A549 (cell line): ENCODE results near the gene MBLAC1. TPM values are rescaled to one million over a fixed set of nuclear protein-coding genes. Genes with fewer than 3 reads are reported as not detected.

ENCODE experiments used
- ATAC-seq, 2 experiments: fragments of 200-7000 bp in 1 of 2; fragments of >200 bp in 1 of 2; cut with Nextera tagmentation in 1 of 2; cut with Tn5 transposase in 1 of 2; 3 replicates each; pipeline versions ENCODE4 v1.8.0 to v1.9.1; 2018 to 2020; ENCODE audit warnings: mild to moderate bottlenecking in 1 of 2, moderate library complexity in 1 of 2
- CTCF ChIA-PET: fragments of 300-600 bp; sonication (Branson Sonifier 250); formaldehyde crosslinking; extraction: SDS; loops from one replicate; lab custom pipeline; 2021; ENCODE audit warnings: antibody characterized with exemption, inconsistent platforms; lab: Yijun Ruan, JAX
- POLR2A ChIA-PET: fragments of 350-600 bp; formaldehyde crosslinking; extraction: SDS; loops from one replicate; lab custom pipeline; 2021; ENCODE audit warnings: antibody characterized with exemption, inconsistent platforms; lab: Yijun Ruan, JAX
- DNase-seq, 2 experiments: peaks; one replicate each; pipeline versions ENCODE4 v3.0.0 to v3.0.0-alpha.2; 2011 to 2016; ENCODE audit warnings: low read depth in 1 of 2, low spot score in 1 of 2
- FAIRE-seq: peaks from 2 replicates; lab custom pipeline; 2011; peaks lifted over from hg19 to GRCh38; lab: Jason Lieb, UNC
- H3K27ac ChIP-seq, 2 experiments: fragments of >200 bp; sonication (Bioruptor Twin); formaldehyde crosslinking; 3 replicates each; pipeline ENCODE4 v1.5.1; 2016 to 2017
- H3K4me1 ChIP-seq: fragments of >200 bp; sonication (Bioruptor Twin); formaldehyde crosslinking; 3 replicates; pipeline ENCODE4 v1.6.1; 2016
- H3K4me2 ChIP-seq: fragments of >200 bp; sonication (Bioruptor Twin); formaldehyde crosslinking; 3 replicates; pipeline ENCODE4 v1.6.1; 2016
- H3K4me3 ChIP-seq: fragments of >200 bp; sonication (Bioruptor Twin); formaldehyde crosslinking; 3 replicates; pipeline ENCODE4 v1.5.1; 2016
- H3K9me3 ChIP-seq: fragments of >200 bp; sonication (Bioruptor Twin); formaldehyde crosslinking; 3 replicates; pipeline ENCODE4 v1.6.1; 2016
- BHLHE40 ChIP-seq: IDR thresholded peaks from 2 replicates; pipeline ENCODE4 v1.6.1; 2012; ENCODE audit warnings: low read depth, low read length, inconsistent platforms
- CBX2 ChIP-seq: fragments of 200-600 bp; sonication (generic); IDR thresholded peaks from 2 replicates; pipeline ENCODE4 v1.6.1; 2016; ENCODE audit warnings: low read depth, mild to moderate bottlenecking, borderline replicate concordance
- EHMT2 ChIP-seq: fragments of 200-600 bp; sonication (generic); IDR thresholded peaks from 2 replicates; pipeline ENCODE4 v1.6.1; 2016; ENCODE audit warnings: antibody characterized with exemption, low read depth, mild to moderate bottlenecking, moderate library complexity
- ESRRA ChIP-seq: fragments of 150-350 bp; IDR thresholded peaks from 2 replicates; pipeline ENCODE4 v1.6.1; 2014; ENCODE audit warnings: mild to moderate bottlenecking, low read length, borderline replicate concordance
- FOXS1 ChIP-seq: fragments of 250-450 bp; sonication (Bioruptor Pico); IDR thresholded peaks from 2 replicates; pipeline ENCODE4 v1.5.0; 2020; ENCODE audit warnings: mild to moderate bottlenecking, moderate library complexity
- HDAC2 ChIP-seq: fragments of 200-600 bp; sonication (generic); IDR thresholded peaks from 2 replicates; pipeline ENCODE4 v1.6.1; 2016
- HEYL ChIP-seq: fragments of 250-450 bp; sonication (Bioruptor Pico); IDR thresholded peaks from 2 replicates; pipeline ENCODE4 v1.8.0; 2021; ENCODE audit warnings: mild to moderate bottlenecking, moderate library complexity
- HOXB13 ChIP-seq: fragments of 250-450 bp; sonication (Bioruptor Pico); IDR thresholded peaks from 2 replicates; pipeline ENCODE4 v1.5.0; 2020; ENCODE audit warnings: low read depth, mild to moderate bottlenecking, moderate library complexity
- MAFK ChIP-seq: fragments of 450-650 bp; IDR thresholded peaks from 2 replicates; pipeline ENCODE4 v1.6.1; 2014; ENCODE audit not compliant: partially characterized antibody
- MYC ChIP-seq: IDR thresholded peaks from 2 replicates; pipeline ENCODE4 v1.6.1; 2012; ENCODE audit warnings: mild to moderate bottlenecking, inconsistent platforms, low read length, improper control_type of control experiment, borderline replicate concordance
- NPAS2 ChIP-seq: fragments of 250-450 bp; sonication (Bioruptor Pico); IDR thresholded peaks from 2 replicates; pipeline ENCODE4 v1.8.0; 2022; ENCODE audit warnings: mild to moderate bottlenecking, moderate library complexity, borderline replicate concordance
- PHF8 ChIP-seq: fragments of 200-600 bp; sonication (generic); IDR thresholded peaks from 2 replicates; pipeline ENCODE4 v1.6.1; 2016; ENCODE audit warnings: low read depth, mild to moderate bottlenecking, antibody characterized with exemption, moderate library complexity, borderline replicate concordance
- POLR2A ChIP-seq: IDR thresholded peaks from 2 replicates; pipeline ENCODE4 v1.6.1; 2012; ENCODE audit warnings: mild to moderate bottlenecking, low read length
- POLR2AphosphoS2 ChIP-seq: conservative IDR thresholded peaks from 2 replicates; pipeline ENCODE4 v1.6.1; 2012; ENCODE audit warnings: low read length, improper control_type of control experiment, inconsistent platforms
- RAD21 ChIP-seq, 2 experiments: fragments of >200 bp in 1 of 2; sonication (Bioruptor Twin) in 1 of 2; formaldehyde crosslinking in 1 of 2; IDR thresholded peaks in 1 of 2; conservative IDR thresholded peaks in 1 of 2; 2 replicates in 1 of 2; 3 replicates in 1 of 2; pipeline ENCODE4 v1.6.1; 2012 to 2018; ENCODE audit warnings: inconsistent platforms in 1 of 2
- RFX5 ChIP-seq: fragments of 450-650 bp; IDR thresholded peaks from 2 replicates; pipeline ENCODE4 v1.7.1; 2014; ENCODE audit warnings: antibody characterized with exemption, mild to moderate bottlenecking, moderate library complexity
- SREBF2 ChIP-seq: fragments of 450-650 bp; IDR thresholded peaks from 2 replicates; pipeline ENCODE4 v1.6.1; 2014; ENCODE audit warnings: mild to moderate bottlenecking, moderate library complexity
- TP53 ChIP-seq: fragments of 250-450 bp; sonication (Bioruptor Pico); IDR thresholded peaks from 2 replicates; pipeline ENCODE4 v1.5.0; 2021; ENCODE audit warnings: mild to moderate bottlenecking, moderate library complexity
- WGBS: methylation state at CpG from one replicate; pipeline ENCODE4 v1.1.6; 2017; ENCODE audit errors: missing lambda C conversion rate; 5-methylcytosine and 5-hydroxymethylcytosine counted together
- polyA plus RNA-seq, 4 experiments: library from polyadenylated mRNA; depleted of rRNA in 3 of 4; stranded (reverse); fragments of >200 nt; fragmentation: RNase III in 1 of 4; extraction: RNeasy Plus Mini Kit Qiagen cat#74134 plus additional on column Dnase treatment in 1 of 4; gene quantifications; 2 replicates in 3 of 4; 3 replicates in 1 of 4; pipeline ENCODE4 v1.2.3, GENCODE V29; 2011 to 2017
- TF ChIP-seq, protein P1 (sequence below): fragments of >200 bp; sonication (Bioruptor Twin); formaldehyde crosslinking; IDR thresholded peaks from 3 replicates; pipeline ENCODE4 v1.5.1; 2016
- TF ChIP-seq, protein P2 (sequence below): fragments of 250-450 bp; sonication (Bioruptor Pico); IDR thresholded peaks from 2 replicates; pipeline ENCODE4 v1.5.0; 2020; ENCODE audit warnings: low read depth, mild to moderate bottlenecking, moderate library complexity
- TF ChIP-seq, protein P3 (sequence below): fragments of 450-650 bp; IDR thresholded peaks from 2 replicates; pipeline ENCODE4 v1.6.1; 2014; ENCODE audit warnings: antibody characterized with exemption
- TF ChIP-seq, protein P4 (sequence below): IDR thresholded peaks from 2 replicates; pipeline ENCODE4 v1.6.1; 2012; ENCODE audit warnings: low read depth, borderline replicate concordance
- TF ChIP-seq, protein P5 (sequence below): fragments of >200 bp; sonication (Bioruptor Twin); formaldehyde crosslinking; IDR thresholded peaks from 3 replicates; pipeline ENCODE4 v1.6.1; 2016
- TF ChIP-seq, protein P6 (sequence below): IDR thresholded peaks from 2 replicates; pipeline ENCODE4 v1.6.1; 2012
- TF ChIP-seq, protein P7 (sequence below): fragments of >200 bp; sonication (Bioruptor Twin); formaldehyde crosslinking; IDR thresholded peaks from 2 replicates; pipeline ENCODE4 v1.6.1; 2016

MBLAC1 gene
- polyA plus RNA-seq, 2 of the 4 experiments (the other 2 are of a cell fraction): 0.63 to 2.6 TPM

DNA sequence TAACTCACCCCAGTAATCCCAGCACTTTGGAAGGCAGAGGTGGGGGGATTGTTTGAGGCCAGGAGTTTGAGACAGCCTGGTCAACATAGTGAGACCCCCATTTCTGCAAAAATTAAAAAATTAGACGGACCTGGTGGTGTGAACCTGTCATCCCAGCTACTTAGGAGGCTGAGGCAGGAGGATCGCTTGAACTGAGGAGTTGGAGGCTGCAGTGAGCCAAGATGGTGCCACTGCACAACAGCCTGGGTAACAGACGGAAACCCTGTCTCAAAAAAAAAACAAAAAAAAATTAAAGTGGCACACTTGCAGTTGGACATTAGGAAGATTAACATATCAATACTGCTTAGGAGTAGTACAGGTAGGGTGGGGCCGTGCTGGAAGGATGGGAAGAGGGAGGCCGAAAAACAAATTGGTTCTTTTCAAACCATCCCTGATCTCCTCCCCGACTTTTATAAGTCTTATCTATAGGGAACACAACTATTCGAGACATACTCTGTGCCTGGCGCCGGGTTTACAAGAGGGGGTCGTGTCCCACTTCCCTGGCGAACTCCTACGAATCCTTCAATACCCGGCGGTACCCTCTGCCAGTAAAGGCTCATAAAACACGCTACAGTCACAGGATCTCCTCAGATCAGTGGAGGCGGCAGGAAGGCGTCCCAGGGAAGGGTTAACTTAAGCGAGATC is 8.2 kb upstream of the MBLAC1 start:
- ChIA-PET CTCF (no interaction called here), POLR2A (interaction anchor here (0.7 kb wide), 1 partner anchor 199 kb away, joined by 3 read pairs; the partner anchor contains the start of gene TRIM4)
- peak in 1 of 2 experiments; percentile 3; a peak in 3 of 6 replicates for ATAC-seq
- Histone ChIP-seq H3K4me3 (peak overlapping the region; percentile 81), H3K4me1 (peaks cover 13% of the 10 kb centered on the region), H3K27ac (peak overlapping the region; percentile 86 to 90)
- TF ChIP-seq BHLHE40 (no peak), EHMT2 (no peak), HEYL (CRISPR knock-in tag) (no peak), HOXB13 (CRISPR knock-in tag) (no peak), TP53 (no peak), PHF8 (no peak), CBX2 (no peak), RFX5 (no peak), RAD21 (conservative IDR thresholded peaks at IDR 0.05 in 1 of 2, IDR thresholded peaks at IDR 0.05 in 1 of 2) (no peak), MYC (no peak), POLR2AphosphoS2 (no peak), SREBF2 (no peak), FOXS1 (CRISPR knock-in tag) (no peak), HDAC2 (no peak)
- TF ChIP-seq, protein P1, sequence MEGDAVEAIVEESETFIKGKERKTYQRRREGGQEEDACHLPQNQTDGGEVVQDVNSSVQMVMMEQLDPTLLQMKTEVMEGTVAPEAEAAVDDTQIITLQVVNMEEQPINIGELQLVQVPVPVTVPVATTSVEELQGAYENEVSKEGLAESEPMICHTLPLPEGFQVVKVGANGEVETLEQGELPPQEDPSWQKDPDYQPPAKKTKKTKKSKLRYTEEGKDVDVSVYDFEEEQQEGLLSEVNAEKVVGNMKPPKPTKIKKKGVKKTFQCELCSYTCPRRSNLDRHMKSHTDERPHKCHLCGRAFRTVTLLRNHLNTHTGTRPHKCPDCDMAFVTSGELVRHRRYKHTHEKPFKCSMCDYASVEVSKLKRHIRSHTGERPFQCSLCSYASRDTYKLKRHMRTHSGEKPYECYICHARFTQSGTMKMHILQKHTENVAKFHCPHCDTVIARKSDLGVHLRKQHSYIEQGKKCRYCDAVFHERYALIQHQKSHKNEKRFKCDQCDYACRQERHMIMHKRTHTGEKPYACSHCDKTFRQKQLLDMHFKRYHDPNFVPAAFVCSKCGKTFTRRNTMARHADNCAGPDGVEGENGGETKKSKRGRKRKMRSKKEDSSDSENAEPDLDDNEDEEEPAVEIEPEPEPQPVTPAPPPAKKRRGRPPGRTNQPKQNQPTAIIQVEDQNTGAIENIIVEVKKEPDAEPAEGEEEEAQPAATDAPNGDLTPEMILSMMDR: no peak
- TF ChIP-seq, protein P2, sequence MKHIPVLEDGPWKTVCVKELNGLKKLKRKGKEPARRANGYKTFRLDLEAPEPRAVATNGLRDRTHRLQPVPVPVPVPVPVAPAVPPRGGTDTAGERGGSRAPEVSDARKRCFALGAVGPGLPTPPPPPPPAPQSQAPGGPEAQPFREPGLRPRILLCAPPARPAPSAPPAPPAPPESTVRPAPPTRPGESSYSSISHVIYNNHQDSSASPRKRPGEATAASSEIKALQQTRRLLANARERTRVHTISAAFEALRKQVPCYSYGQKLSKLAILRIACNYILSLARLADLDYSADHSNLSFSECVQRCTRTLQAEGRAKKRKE: no peak
- TF ChIP-seq, all 56 proteins: peak for 0
- peak overlapping the region; percentile 92 for H3K4me2 ChIP-seq
- H3K9me3 ChIP-seq: no peaks in the 10 kb centered on the region
- 16% methylated on average over 18 of the region's 18 CpGs for WGBS
- DNase-seq (peak; percentile 17 to 49), FAIRE-seq (no peak)

DNA sequence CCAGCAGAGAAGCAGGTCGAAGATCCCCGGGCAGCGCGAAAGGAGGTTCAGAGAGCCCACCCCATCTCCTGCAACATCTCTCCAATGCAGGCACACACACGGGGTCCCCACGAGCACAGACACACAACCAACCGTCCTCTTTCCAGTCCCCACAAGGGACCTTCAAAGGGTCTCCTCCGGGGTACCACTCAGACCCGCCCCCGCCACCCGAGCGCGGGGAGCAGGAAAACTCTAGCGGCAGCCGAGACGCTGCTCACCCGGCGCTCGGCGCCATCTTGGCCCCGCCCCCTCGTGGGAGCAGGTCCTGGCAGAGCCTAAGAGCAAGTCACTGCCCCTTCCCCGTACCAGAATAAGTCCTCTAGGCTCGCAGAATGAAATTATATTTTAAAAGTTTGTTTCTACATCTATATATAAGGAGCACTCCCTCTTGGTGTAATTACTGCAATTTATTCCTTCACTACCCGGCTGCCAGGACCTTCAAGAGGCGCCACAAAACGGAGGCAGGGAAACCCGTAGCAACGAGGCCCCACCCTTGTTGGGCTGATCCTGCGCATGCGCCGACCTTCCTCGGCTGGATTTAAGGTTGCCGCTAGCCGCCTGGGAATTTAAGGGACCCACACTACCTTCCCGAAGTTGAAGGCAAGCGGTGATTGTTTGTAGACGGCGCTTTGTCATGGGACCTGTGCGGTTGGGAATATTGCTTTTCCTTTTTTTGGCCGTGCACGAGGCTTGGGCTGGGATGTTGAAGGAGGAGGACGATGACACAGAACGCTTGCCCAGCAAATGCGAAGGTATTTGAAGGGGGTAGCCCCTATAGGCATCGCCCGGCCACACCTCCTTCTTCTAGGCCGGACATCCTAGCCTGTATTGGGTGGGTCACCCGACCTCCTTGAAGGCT is 7.4 kb upstream of the MBLAC1 start, which contains the start of the genes CNPY4 and TAF6:
CNPY4 (plus strand) TSS at position 563 of the 898 bp plus-strand sequence; CDS start at position 674, 111 bp downstream.
TAF6 (minus strand) TSS at position 287 of the 898 bp plus-strand sequence. CDS start 5,149 bp downstream, outside the sequence.
- Histone ChIP-seq H3K4me1 (peaks cover 13% of the 10 kb centered on the region), H3K27ac (peak within 1 kb of the TSS; percentile 86 to 90), H3K4me2 (peak within 1 kb of the TSS; percentile 92), H3K9me3 (no peaks in the 10 kb centered on the region), H3K4me3 (peak within 1 kb of the TSS; percentile 81)
- ATAC-seq (peak; percentile 84 to 86), DNase-seq (peak; percentile 98 to 99), FAIRE-seq (peak; percentile 18)
- ChIA-PET CTCF (interaction anchor here (5.6 kb wide), 1 partner anchor 12 kb away, joined by 46 read pairs; no protein-coding TSS in a partner anchor), POLR2A (interaction anchor here (1.2 kb wide), 1 partner anchor 17 kb away, joined by 10 read pairs; the partner anchor contains the start of genes AP4M1 and MCM7)
- WGBS: 1% methylated on average over 44 of the region's 49 CpGs
- TF ChIP-seq ESRRA (no peak), MAFK (peak; percentile 41), POLR2A (peak; percentile 89), BHLHE40 (no peak), NPAS2 (CRISPR knock-in tag) (no peak)
- TF ChIP-seq, protein P3, sequence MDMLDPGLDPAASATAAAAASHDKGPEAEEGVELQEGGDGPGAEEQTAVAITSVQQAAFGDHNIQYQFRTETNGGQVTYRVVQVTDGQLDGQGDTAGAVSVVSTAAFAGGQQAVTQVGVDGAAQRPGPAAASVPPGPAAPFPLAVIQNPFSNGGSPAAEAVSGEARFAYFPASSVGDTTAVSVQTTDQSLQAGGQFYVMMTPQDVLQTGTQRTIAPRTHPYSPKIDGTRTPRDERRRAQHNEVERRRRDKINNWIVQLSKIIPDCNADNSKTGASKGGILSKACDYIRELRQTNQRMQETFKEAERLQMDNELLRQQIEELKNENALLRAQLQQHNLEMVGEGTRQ: no peak
- TF ChIP-seq, protein P4, sequence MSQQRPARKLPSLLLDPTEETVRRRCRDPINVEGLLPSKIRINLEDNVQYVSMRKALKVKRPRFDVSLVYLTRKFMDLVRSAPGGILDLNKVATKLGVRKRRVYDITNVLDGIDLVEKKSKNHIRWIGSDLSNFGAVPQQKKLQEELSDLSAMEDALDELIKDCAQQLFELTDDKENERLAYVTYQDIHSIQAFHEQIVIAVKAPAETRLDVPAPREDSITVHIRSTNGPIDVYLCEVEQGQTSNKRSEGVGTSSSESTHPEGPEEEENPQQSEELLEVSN: peak; percentile 64
- TF ChIP-seq, protein P5, sequence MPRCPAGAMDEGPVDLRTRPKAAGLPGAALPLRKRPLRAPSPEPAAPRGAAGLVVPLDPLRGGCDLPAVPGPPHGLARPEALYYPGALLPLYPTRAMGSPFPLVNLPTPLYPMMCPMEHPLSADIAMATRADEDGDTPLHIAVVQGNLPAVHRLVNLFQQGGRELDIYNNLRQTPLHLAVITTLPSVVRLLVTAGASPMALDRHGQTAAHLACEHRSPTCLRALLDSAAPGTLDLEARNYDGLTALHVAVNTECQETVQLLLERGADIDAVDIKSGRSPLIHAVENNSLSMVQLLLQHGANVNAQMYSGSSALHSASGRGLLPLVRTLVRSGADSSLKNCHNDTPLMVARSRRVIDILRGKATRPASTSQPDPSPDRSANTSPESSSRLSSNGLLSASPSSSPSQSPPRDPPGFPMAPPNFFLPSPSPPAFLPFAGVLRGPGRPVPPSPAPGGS: peak; percentile 86; the same call in 2 of the 3 replicates
- TF ChIP-seq, protein P6, sequence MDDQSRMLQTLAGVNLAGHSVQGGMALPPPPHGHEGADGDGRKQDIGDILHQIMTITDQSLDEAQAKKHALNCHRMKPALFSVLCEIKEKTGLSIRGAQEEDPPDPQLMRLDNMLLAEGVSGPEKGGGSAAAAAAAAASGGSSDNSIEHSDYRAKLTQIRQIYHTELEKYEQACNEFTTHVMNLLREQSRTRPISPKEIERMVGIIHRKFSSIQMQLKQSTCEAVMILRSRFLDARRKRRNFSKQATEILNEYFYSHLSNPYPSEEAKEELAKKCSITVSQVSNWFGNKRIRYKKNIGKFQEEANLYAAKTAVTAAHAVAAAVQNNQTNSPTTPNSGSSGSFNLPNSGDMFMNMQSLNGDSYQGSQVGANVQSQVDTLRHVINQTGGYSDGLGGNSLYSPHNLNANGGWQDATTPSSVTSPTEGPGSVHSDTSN: peak; percentile 61; the same call in 1 of the 2 replicates
- TF ChIP-seq, protein P7, sequence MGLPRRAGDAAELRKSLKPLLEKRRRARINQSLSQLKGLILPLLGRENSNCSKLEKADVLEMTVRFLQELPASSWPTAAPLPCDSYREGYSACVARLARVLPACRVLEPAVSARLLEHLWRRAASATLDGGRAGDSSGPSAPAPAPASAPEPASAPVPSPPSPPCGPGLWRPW: no peak
